Endothelial cell of umbilical vein (primary cell): Measurements from ENCODE around the gene ZNF416. TPM values are rescaled to one million over a fixed set of nuclear protein-coding genes. Genes with fewer than 3 reads are reported as not detected.

Source experiments
- BruUV-seq: library from RNA; stranded (reverse); fragments of 400-500 nt; replicated peaks from 2 replicates; lab custom pipeline; 2021; lab: Mats Ljungman, UMichigan
- CTCF ChIA-PET: fragments of 300-600, 350-600 bp; sonication (Branson Sonifier 250); formaldehyde crosslinking; loops from one replicate; lab custom pipeline; 2021; ENCODE audit warnings: antibody characterized with exemption, inconsistent platforms; lab: Charles Lee
- POLR2A ChIA-PET: fragments of 300-600, 350-600 bp; sonication (Branson Sonifier 250); formaldehyde crosslinking; loops from one replicate; lab custom pipeline; 2021; ENCODE audit warnings: antibody characterized with exemption, inconsistent platforms; lab: Charles Lee
- DNase-seq: peaks from one replicate; pipeline ENCODE4 v3.0.0-alpha.2; 2011; ENCODE audit warnings: low read depth, low spot score
- FAIRE-seq: peaks from 2 replicates; lab custom pipeline; 2011; peaks lifted over from hg19 to GRCh38; lab: Jason Lieb, UNC
- H2AFZ ChIP-seq: 2 replicates; pipeline ENCODE4 v1.6.0; 2012; ENCODE audit warnings: low read depth, low read length, control low read depth, inconsistent platforms
- H3K27ac ChIP-seq: 2 replicates; pipeline ENCODE4 v1.5.1; 2011; ENCODE audit warnings: low read depth, mild to moderate bottlenecking, control low read depth, low read length, moderate library complexity; ENCODE audit not compliant: insufficient read depth
- H3K27me3 ChIP-seq, 2 experiments: 2 replicates each; pipeline versions ENCODE4 v1.6.0 to v1.6.1; 2011; ENCODE audit warnings: low read length in 2 of 2, mixed read lengths in 1 of 2; ENCODE audit not compliant: control insufficient read depth in 2 of 2, insufficient read depth in 2 of 2
- H3K36me3 ChIP-seq, 2 experiments: 2 replicates in 1 of 2; 3 replicates in 1 of 2; pipeline ENCODE4 v1.5.1; 2011; ENCODE audit warnings: low read length in 2 of 2, mild to moderate bottlenecking in 1 of 2, moderate library complexity in 1 of 2; ENCODE audit not compliant: control insufficient read depth in 2 of 2, insufficient read depth in 2 of 2; ENCODE audit errors: extremely low read depth in 1 of 2
- H3K4me1 ChIP-seq: 3 replicates; pipeline ENCODE4 v1.5.1; 2011; ENCODE audit warnings: mild to moderate bottlenecking, low read length; ENCODE audit not compliant: control insufficient read depth, insufficient read depth; ENCODE audit errors: extremely low read depth
- H3K4me2 ChIP-seq: 2 replicates; pipeline ENCODE4 v1.6.1; 2011; ENCODE audit warnings: low read length, control low read depth, mixed read lengths; ENCODE audit not compliant: insufficient read depth
- H3K4me3 ChIP-seq, 3 experiments: fragments of 200-600 bp in 1 of 3; sonication (generic), shearing (Covaris generic) in 1 of 3; replicated peaks in 1 of 3; 2 replicates each; pipeline ENCODE4 v1.5.1; 2011 to 2016; ENCODE audit warnings: control low read depth in 3 of 3, low read length in 3 of 3, mild to moderate bottlenecking in 2 of 3, inconsistent platforms in 1 of 3, low read depth in 1 of 3, moderate library complexity in 1 of 3; ENCODE audit not compliant: insufficient read depth in 1 of 3
- H3K79me2 ChIP-seq: 2 replicates; pipeline ENCODE4 v1.6.0; 2012; ENCODE audit warnings: low read length, inconsistent platforms; ENCODE audit not compliant: control insufficient read depth, insufficient read depth
- H3K9ac ChIP-seq: replicated peaks from 2 replicates; pipeline ENCODE3; 2011; ENCODE audit warnings: low read length, control low read depth; ENCODE audit not compliant: insufficient read depth; ENCODE audit errors: extremely low read depth
- H3K9me1 ChIP-seq: replicated peaks from 3 replicates; pipeline ENCODE4 v1.6.0; 2011; ENCODE audit warnings: mild to moderate bottlenecking, low read length; ENCODE audit not compliant: control insufficient read depth, insufficient read depth; ENCODE audit errors: extremely low read depth
- H3K9me3 ChIP-seq: replicated peaks from 2 replicates; pipeline ENCODE4 v1.5.1; 2012; ENCODE audit warnings: low read length, inconsistent platforms; ENCODE audit not compliant: control insufficient read depth, insufficient read depth
- H4K20me1 ChIP-seq: replicated peaks from 2 replicates; pipeline ENCODE3; 2011; ENCODE audit warnings: mild to moderate bottlenecking, low read length; ENCODE audit not compliant: control insufficient read depth, insufficient read depth; ENCODE audit errors: extremely low read depth
- CTCF ChIP-seq, 2 donors: IDR thresholded peaks; 1 replicate in 1 of 2; 2 replicates in 1 of 2; pipeline ENCODE4 v1.5.1; 2011; ENCODE audit warnings: low read length in 2 of 2, mild to moderate bottlenecking in 2 of 2, moderate library complexity in 2 of 2, control low read depth in 1 of 2, inconsistent platforms in 1 of 2, low read depth in 1 of 2; ENCODE audit not compliant: insufficient read depth in 1 of 2; ENCODE audit errors: extremely low read depth in 1 of 2
- JUN ChIP-seq: IDR thresholded peaks from 2 replicates; pipeline ENCODE4 v1.6.1; 2011; ENCODE audit warnings: borderline replicate concordance, low read depth; ENCODE audit not compliant: insufficient read length, insufficient read depth
- dilution Hi-C: fragments of 300-500 bp; cut with MboI; formaldehyde crosslinking; loops from one replicate; pipeline ENCODE4 v1.15.0; 2019; ENCODE audit warnings: low sequenced_read_pairs; ENCODE audit not compliant: extremely low pct_ligation_motif_present
- intact Hi-C: fragments of 100-400 bp; cut with micrococcal nuclease; formaldehyde crosslinking; loops from one replicate; pipeline ENCODE4 v1.10.0; 2022
- polyA plus RNA-seq, 4 experiments: library from polyadenylated mRNA; depleted of rRNA in 3 of 4; stranded (reverse) in 3 of 4; unstranded in 1 of 4; fragments of >200 nt; gene quantifications; 2 replicates each; pipeline versions ENCODE4 v1.2.1 to v1.2.3, GENCODE V29; 2011 to 2012; ENCODE audit warnings: missing spikeins in 1 of 4
- total RNA-seq: library from RNA; stranded (reverse); gene quantifications from 2 replicates; pipeline ENCODE4 v1.2.3, GENCODE V29; 2021

Gene ZNF416
- total and polyA plus RNA-seq, 2 donors (not counting 3 experiments of a cell fraction or from before 2014, with no cell fraction given): 1.4 to 3.8 TPM

GRCh38 chr19:57576661-57577060, 2.0 kb downstream of the ZNF416 start:
- peaks cover 13 to 29% of the 10 kb centered on the region in 2 experiments for H3K36me3 ChIP-seq
- peaks cover 21% of the 10 kb centered on the region for H3K9me3 ChIP-seq
- intact Hi-C loops: loop anchor here (5.0 kb wide), 1 partner anchor 49 kb away; the partner anchor contains the start of gene ZNF549

GRCh38 chr19:57572415-57572947, 6.2 kb downstream of the ZNF416 start:
- TF ChIP-seq CTCF (IDR thresholded peaks at IDR 0.05; ENCODE audit: extremely low read depth in 1 of 2, insufficient read depth in 1 of 2, low read depth in 1 of 2, low read length in 2 of 2): no peak
- Histone ChIP-seq H3K9ac (no peak overlapping the region), H3K79me2 (peaks cover under 1% of the 10 kb centered on the region), H3K27ac (no peak overlapping the region), H2AFZ (no peak overlapping the region), H3K4me2 (no peak overlapping the region), H3K9me1 (no peaks in the 10 kb centered on the region), H3K4me3 (no peak overlapping the region), H4K20me1 (no peaks in the 10 kb centered on the region), H3K4me1 (peaks cover under 1% of the 10 kb centered on the region), H3K36me3 (peaks cover 13 to 29% of the 10 kb centered on the region in 2 experiments), H3K27me3 (no peaks in the 10 kb centered on the region), H3K9me3 (peaks cover 24% of the 10 kb centered on the region)
- POLR2A ChIA-PET: no interaction called here
- CTCF ChIA-PET: no interaction called here
- dilution Hi-C loops: no loop called here
- DNase-seq: no peak
- no peak for FAIRE-seq
- no TSS peak for BruUV-seq
- intact Hi-C loops: no loop called here

More at GRCh38 chr19:57576661-57577060, 2.0 kb downstream of the ZNF416 start:
- peaks cover 3% of the 10 kb centered on the region for H3K79me2 ChIP-seq
- H3K4me2 ChIP-seq: no peak overlapping the region
- dilution Hi-C loops: no loop called here
- TF ChIP-seq JUN: no peak
- no TSS peak for BruUV-seq
- H3K9me1 ChIP-seq: no peaks in the 10 kb centered on the region
- peaks cover 10% of the 10 kb centered on the region for H3K4me1 ChIP-seq
- DNase-seq (no peak), FAIRE-seq (no peak)
- no peaks in the 10 kb centered on the region for H3K27me3 ChIP-seq
- H4K20me1 ChIP-seq: no peaks in the 10 kb centered on the region
- H2AFZ ChIP-seq: no peak overlapping the region
- no peak overlapping the region for H3K4me3 ChIP-seq
- no peak overlapping the region for H3K9ac ChIP-seq
- CTCF ChIA-PET: no interaction called here
- POLR2A ChIA-PET: no interaction called here
- no peak overlapping the region for H3K27ac ChIP-seq
